HEK293 (cell line): Measurements from ENCODE around the gene MMAB.

Source experiments
- BCL11A ChIP-seq: fragments of 450-650 bp; formaldehyde crosslinking; IDR thresholded peaks from 2 replicates; pipeline ENCODE4 v1.5.1; 2016; ENCODE audit warnings: low read depth, missing biosample characterization, missing genetic modification characterization
- GLI2 ChIP-seq: fragments of 450-650 bp; formaldehyde crosslinking; IDR thresholded peaks from 2 replicates; pipeline ENCODE4; 2017; ENCODE audit warnings: missing biosample characterization, missing genetic modification characterization, low read depth, borderline replicate concordance
- OSR2 ChIP-seq: fragments of 450-650 bp; formaldehyde crosslinking; IDR thresholded peaks from 2 replicates; pipeline ENCODE4 v1.5.1; 2016; ENCODE audit warnings: missing biosample characterization, missing genetic modification characterization
- PRDM10 ChIP-seq: fragments of 450-650 bp; formaldehyde crosslinking; IDR thresholded peaks from 2 replicates; pipeline ENCODE4 v1.5.1; 2016; ENCODE audit warnings: missing biosample characterization, missing genetic modification characterization
- REPIN1 ChIP-seq: fragments of 450-650 bp; formaldehyde crosslinking; IDR thresholded peaks from 2 replicates; pipeline ENCODE4 v1.5.1; 2017; ENCODE audit warnings: missing biosample characterization, missing genetic modification characterization, low read depth
- ZBTB1 ChIP-seq: fragments of 450-650 bp; formaldehyde crosslinking; IDR thresholded peaks from 2 replicates; pipeline ENCODE4 v1.5.1; 2016; ENCODE audit warnings: missing biosample characterization, missing genetic modification characterization
- ZBTB21 ChIP-seq: fragments of 450-650 bp; formaldehyde crosslinking; IDR thresholded peaks from 2 replicates; pipeline ENCODE4 v1.5.1; 2017; ENCODE audit warnings: missing biosample characterization, missing genetic modification characterization
- ZBTB26 ChIP-seq: fragments of 450-650 bp; formaldehyde crosslinking; optimal IDR thresholded peaks from 2 replicates; pipeline ENCODE3; 2016; ENCODE audit warnings: missing biosample characterization, mild to moderate bottlenecking, missing genetic modification characterization
- ZFP41 ChIP-seq: fragments of 450-650 bp; formaldehyde crosslinking; IDR thresholded peaks from 2 replicates; pipeline ENCODE4 v1.5.1; 2016; ENCODE audit warnings: missing biosample characterization, missing genetic modification characterization, borderline replicate concordance
- ZFP69B ChIP-seq: fragments of 450-650 bp; formaldehyde crosslinking; IDR thresholded peaks from 2 replicates; pipeline ENCODE4 v1.5.1; 2016; ENCODE audit warnings: missing biosample characterization, missing genetic modification characterization
- ZNF148 ChIP-seq: fragments of 450-650 bp; formaldehyde crosslinking; IDR thresholded peaks from 2 replicates; pipeline ENCODE4 v1.5.0; 2017; ENCODE audit warnings: missing biosample characterization, missing genetic modification characterization, borderline replicate concordance
- ZNF169 ChIP-seq: fragments of 450-650 bp; formaldehyde crosslinking; IDR thresholded peaks from 2 replicates; pipeline ENCODE4 v1.5.1; 2016; ENCODE audit warnings: missing biosample characterization, missing genetic modification characterization
- ZNF19 ChIP-seq: fragments of 450-650 bp; formaldehyde crosslinking; IDR thresholded peaks from 2 replicates; pipeline ENCODE4; 2016; ENCODE audit warnings: missing biosample characterization, missing genetic modification characterization, low read depth
- ZNF221 ChIP-seq: fragments of 450-650 bp; formaldehyde crosslinking; IDR thresholded peaks from 2 replicates; pipeline ENCODE4 v1.5.1; 2017; ENCODE audit warnings: missing biosample characterization, missing genetic modification characterization, borderline replicate concordance
- ZNF24 ChIP-seq: fragments of 450-650 bp; formaldehyde crosslinking; IDR thresholded peaks from 2 replicates; pipeline ENCODE4 v1.5.1; 2016; ENCODE audit warnings: missing biosample characterization, missing genetic modification characterization
- ZNF26 ChIP-seq: fragments of 450-650 bp; formaldehyde crosslinking; IDR thresholded peaks from 2 replicates; pipeline ENCODE4 v1.5.1; 2016; ENCODE audit warnings: missing biosample characterization, missing genetic modification characterization
- ZNF37A ChIP-seq: fragments of 450-650 bp; IDR thresholded peaks from 2 replicates; pipeline ENCODE4 v1.5.1; 2018; ENCODE audit warnings: missing biosample characterization, missing genetic modification characterization
- ZNF416 ChIP-seq: fragments of 450-650 bp; formaldehyde crosslinking; IDR thresholded peaks from 2 replicates; pipeline ENCODE4 v1.5.1; 2016; ENCODE audit warnings: missing biosample characterization, missing genetic modification characterization
- ZNF426 ChIP-seq: fragments of 450-650 bp; formaldehyde crosslinking; IDR thresholded peaks from 2 replicates; pipeline ENCODE4 v1.5.1; 2017; ENCODE audit warnings: missing biosample characterization, missing genetic modification characterization, mild to moderate bottlenecking, inconsistent platforms, moderate library complexity
- ZNF513 ChIP-seq: fragments of 450-650 bp; IDR thresholded peaks from 2 replicates; pipeline ENCODE4 v1.5.1; 2018; ENCODE audit warnings: missing biosample characterization, missing genetic modification characterization
- ZNF549 ChIP-seq: fragments of 450-650 bp; IDR thresholded peaks from 2 replicates; pipeline ENCODE4 v1.5.1; 2018; ENCODE audit warnings: missing biosample characterization, missing genetic modification characterization, mild to moderate bottlenecking, inconsistent platforms, moderate library complexity
- ZNF600 ChIP-seq: fragments of 450-650 bp; formaldehyde crosslinking; IDR thresholded peaks from 2 replicates; pipeline ENCODE4 v1.5.1; 2016; ENCODE audit warnings: missing biosample characterization, missing genetic modification characterization
- ZNF624 ChIP-seq: fragments of 450-650 bp; formaldehyde crosslinking; IDR thresholded peaks from 2 replicates; pipeline ENCODE4 v1.5.1; 2017; ENCODE audit warnings: missing biosample characterization, missing genetic modification characterization
- ZNF629 ChIP-seq: fragments of 450-650 bp; formaldehyde crosslinking; IDR thresholded peaks from 2 replicates; pipeline ENCODE4 v1.5.1; 2017; ENCODE audit warnings: missing biosample characterization, missing genetic modification characterization
- ZNF645 ChIP-seq: fragments of 450-650 bp; formaldehyde crosslinking; IDR thresholded peaks from 2 replicates; pipeline ENCODE4; 2016; ENCODE audit warnings: missing biosample characterization, missing genetic modification characterization
- ZNF785 ChIP-seq: fragments of 450-650 bp; formaldehyde crosslinking; IDR thresholded peaks from 2 replicates; pipeline ENCODE4 v1.5.1; 2016; ENCODE audit warnings: missing biosample characterization, missing genetic modification characterization
- ZNF837 ChIP-seq: fragments of 450-650 bp; formaldehyde crosslinking; IDR thresholded peaks from 2 replicates; pipeline ENCODE4 v1.5.1; 2016; ENCODE audit warnings: missing biosample characterization, missing genetic modification characterization
- ZXDB ChIP-seq: fragments of 450-650 bp; formaldehyde crosslinking; IDR thresholded peaks from 2 replicates; pipeline ENCODE4 v1.5.1; 2016; ENCODE audit warnings: missing biosample characterization, missing genetic modification characterization

The MMAB gene

GRCh38 chr12:109573029-109573913, at the start of gene MMAB, which contains the start of gene MVK (continued):
- TF ChIP-seq ZNF26 (tag by site-specific recombination) = no peak
- TF ChIP-seq ZNF24 (tag by site-specific recombination) = peak; percentile 90
- peak; percentile 56; the same call in 1 of the 2 replicates for TF ChIP-seq BCL11A
- TF ChIP-seq GLI2 = no peak
- no peak; the same call in 1 of the 2 replicates for TF ChIP-seq ZNF148 (tag by site-specific recombination)
- no peak for TF ChIP-seq ZNF416
- TF ChIP-seq ZBTB1 (tag by site-specific recombination) = no peak
- TF ChIP-seq ZNF624 = no peak; the same call in 1 of the 2 replicates
- no peak for TF ChIP-seq ZNF645 (tag by site-specific recombination)
- TF ChIP-seq ZNF629 (tag by site-specific recombination) = peak; percentile 100
- TF ChIP-seq ZXDB (tag by site-specific recombination) = peak; percentile 96
- TF ChIP-seq ZNF221 = no peak
- TF ChIP-seq PRDM10 (tag by site-specific recombination) = peak; percentile 80
- TF ChIP-seq REPIN1 (tag by site-specific recombination) = peak; percentile 65; the same call in 1 of the 2 replicates
- TF ChIP-seq ZNF169 (tag by site-specific recombination) = no peak
- TF ChIP-seq ZFP69B (tag by site-specific recombination) = peak; percentile 80
- peak; percentile 73 for TF ChIP-seq ZBTB26
- no peak for TF ChIP-seq ZNF19 (tag by site-specific recombination)
- TF ChIP-seq ZNF426 (tag by site-specific recombination) = no peak
- no peak for TF ChIP-seq ZNF37A (tag by site-specific recombination)
- peak; percentile 100 for TF ChIP-seq ZBTB21 (tag by site-specific recombination)
- no peak for TF ChIP-seq ZFP41
- TF ChIP-seq ZNF600 (tag by site-specific recombination) = peak; percentile 60
- TF ChIP-seq ZNF513 (tag by site-specific recombination) = no peak
- no peak for TF ChIP-seq ZNF549 (tag by site-specific recombination)
- 0 out of 2 replicates have a peak, but pooled peaks have one; percentile 68 for TF ChIP-seq ZNF837 (tag by site-specific recombination)
- TF ChIP-seq OSR2 = 0 out of 2 replicates have a peak, but pooled peaks have one; percentile 38
- TF ChIP-seq ZNF785 (tag by site-specific recombination) = no peak
